SK-MEL-5 (cell line): ENCODE data around the gene LRRC32. TPM values are rescaled to one million over a fixed set of nuclear protein-coding genes. Genes with fewer than 3 reads are reported as not detected.

Experiments used
- DNase-seq: peaks from one replicate; pipeline ENCODE4 v3.0.0-alpha.2; 2016; ENCODE audit warnings: low read depth, low spot score
- in situ Hi-C: cut with HindIII; loops from 2 replicates; pipeline ENCODE4 v1.10.0; 2016; ENCODE audit warnings: low sequenced_read_pairs, high pct_unique_total_duplicates, low pct_unique_long_range_greater_than_20kb
- total RNA-seq: library from RNA; depleted of rRNA; stranded (reverse); fragments of >200 nt; shearing (Covaris generic); gene quantifications from 2 replicates; pipeline ENCODE4 v1.2.3, GENCODE V29; 2014

Gene LRRC32
- total RNA-seq, 1 experiment from 2014 or later = 0.50 TPM

GRCh38 chr11:76686261-76687079 is 15.9 kb upstream of the LRRC32 start:
- in situ Hi-C loops = no loop called here

GRCh38 chr11:76685831-76686230 is 15.3 kb upstream of the LRRC32 start:
- no peak for DNase-seq
- in situ Hi-C loops = no loop called here

More at GRCh38 chr11:76686261-76687079, 15.9 kb upstream of the LRRC32 start:
- DNase-seq = no peak

GRCh38 chr11:76685237-76685636 is 14.7 kb upstream of the LRRC32 start:
- no peak for DNase-seq
- in situ Hi-C loops = no loop called here

GRCh38 chr11:76684516-76684915 is 14.0 kb upstream of the LRRC32 start:
- DNase-seq = no peak
- in situ Hi-C loops = no loop called here

GRCh38 chr11:76683161-76684095 is 12.9 kb upstream of the LRRC32 start:
- no peak for DNase-seq
- in situ Hi-C loops = no loop called here

GRCh38 chr11:76682684-76683083 is 12.1 kb upstream of the LRRC32 start:
- in situ Hi-C loops = no loop called here
- no peak for DNase-seq

- in situ Hi-C loops = no loop called here
Observed at GRCh38 chr11:76682106-76682505, 11.6 kb upstream of the LRRC32 start.

GRCh38 chr11:76680518-76681425 is 10.2 kb upstream of the LRRC32 start:
- in situ Hi-C loops = no loop called here
- DNase-seq = peak; percentile 74

More at GRCh38 chr11:76682106-76682505, 11.6 kb upstream of the LRRC32 start:
- no peak for DNase-seq

- in situ Hi-C loops = no loop called here
Observed at GRCh38 chr11:76678321-76678720, 7.8 kb upstream of the LRRC32 start.

GRCh38 chr11:76677458-76677765 is 6.9 kb upstream of the LRRC32 start:
- in situ Hi-C loops = no loop called here
- DNase-seq = no peak

More at GRCh38 chr11:76678321-76678720, 7.8 kb upstream of the LRRC32 start:
- DNase-seq = no peak

- in situ Hi-C loops = no loop called here
- no peak for DNase-seq
Observed at GRCh38 chr11:76676636-76677457, 6.3 kb upstream of the LRRC32 start.

GRCh38 chr11:76674517-76675400 is 4.2 kb upstream of the LRRC32 start:
- no peak for DNase-seq
- in situ Hi-C loops = no loop called here

- in situ Hi-C loops = no loop called here
- no peak for DNase-seq
Observed at GRCh38 chr11:76673176-76674142, 2.9 kb upstream of the LRRC32 start.

GRCh38 chr11:76672431-76673175 is 2.1 kb upstream of the LRRC32 start:
- DNase-seq = no peak

More at GRCh38 chr11:76672431-76673175, 2.1 kb upstream of the LRRC32 start:
- in situ Hi-C loops = no loop called here
